ENCODE data around the gene SLC37A2. TPM values are rescaled to one million over a fixed set of nuclear protein-coding genes. Genes with fewer than 3 reads are reported as not detected.

The SLC37A2 gene
- total RNA-seq, 1 experiment from 2014 or later: not detected

DNA sequence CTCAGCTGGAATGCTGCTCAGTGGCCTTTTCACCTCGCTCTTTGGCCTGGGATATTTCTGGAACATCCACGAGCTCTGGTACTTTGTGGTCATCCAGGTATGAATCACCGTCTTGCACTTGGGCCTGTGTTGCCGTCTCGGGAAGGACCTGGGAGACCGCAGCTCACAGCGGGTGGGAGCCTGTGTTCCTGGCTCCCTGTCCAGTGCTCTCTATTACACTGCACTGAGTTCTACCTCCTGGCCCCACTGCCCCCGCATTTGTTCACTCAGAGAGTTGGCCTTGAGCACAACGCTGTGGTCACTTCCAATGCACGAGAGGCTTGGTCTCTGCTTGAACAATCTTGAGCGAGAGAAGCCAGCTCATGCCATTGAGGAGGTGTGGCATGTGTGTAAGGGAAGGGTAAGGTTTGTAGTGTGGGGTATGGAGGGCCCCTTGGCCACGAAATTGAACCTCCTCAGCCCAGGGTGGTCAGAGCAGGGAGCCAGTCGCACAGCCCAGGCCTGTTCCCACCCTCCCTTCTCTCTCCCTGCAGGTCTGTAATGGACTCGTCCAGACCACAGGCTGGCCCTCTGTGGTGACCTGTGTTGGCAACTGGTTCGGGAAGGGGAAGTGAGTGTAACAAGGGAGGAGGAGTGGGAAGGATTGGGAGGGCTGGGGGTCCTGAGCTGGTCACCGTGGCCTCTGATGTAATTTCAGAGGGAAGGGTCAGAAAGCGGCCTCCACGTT lies 16.2 kb downstream of the SLC37A2 start:
- CTCF ChIA-PET: no interaction called here
- POLR2A ChIA-PET (ENCODE audit: low non-redundant PET): no interaction called here
- Histone ChIP-seq H3K36me3 (ENCODE audit: insufficient read depth, low read length, poor library complexity, severe bottlenecking) (no peaks in the 10 kb centered on the region), H3K4me3 (ENCODE audit: low read depth, low read length, poor library complexity, severe bottlenecking) (no peak overlapping the region), H3K4me1 (ENCODE audit: insufficient read depth, low read length, poor library complexity, severe bottlenecking) (no peaks in the 10 kb centered on the region), H3K27ac (ENCODE audit: low read depth, low read length, poor library complexity, severe bottlenecking) (no peak overlapping the region), H3K27me3 (replicated peaks; ENCODE audit: insufficient read depth, low read depth, low read length, poor library complexity) (no peaks in the 10 kb centered on the region), H3K9me3 (ENCODE audit: low read depth, low read length, poor library complexity, severe bottlenecking) (no peaks in the 10 kb centered on the region)
- no peak for DNase-seq (ENCODE audit: low spot score)
- no TSS peak for BruUV-seq (replicated peaks)
- TF ChIP-seq EZH2 (IDR thresholded peaks at IDR 0.05; ENCODE audit: borderline replicate concordance, low read depth, low read length, poor library complexity, severe bottlenecking) (no peak), CTCF (conservative IDR thresholded peaks at IDR 0.05; ENCODE audit: low read depth, low read length) (no peak)
- intact Hi-C loops (cut with micrococcal nuclease; ENCODE audit: unreplicated experiment): no loop called here

GRCh38 chr11:125079878-125080530 lies 16.9 kb downstream of the SLC37A2 start:
- no peak overlapping the region for H3K27ac ChIP-seq (ENCODE audit: low read depth, low read length, poor library complexity, severe bottlenecking)
- H3K27me3 ChIP-seq (replicated peaks; ENCODE audit: insufficient read depth, low read depth, low read length, poor library complexity): no peaks in the 10 kb centered on the region
- H3K4me3 ChIP-seq (ENCODE audit: low read depth, low read length, poor library complexity, severe bottlenecking): no peak overlapping the region
- intact Hi-C loops (cut with micrococcal nuclease; ENCODE audit: unreplicated experiment): no loop called here
- H3K9me3 ChIP-seq (ENCODE audit: low read depth, low read length, poor library complexity, severe bottlenecking): no peaks in the 10 kb centered on the region
- no TSS peak for BruUV-seq (replicated peaks)
- no peaks in the 10 kb centered on the region for H3K36me3 ChIP-seq (ENCODE audit: insufficient read depth, low read length, poor library complexity, severe bottlenecking)
- H3K4me1 ChIP-seq (ENCODE audit: insufficient read depth, low read length, poor library complexity, severe bottlenecking): no peaks in the 10 kb centered on the region
- ChIA-PET CTCF (no interaction called here), POLR2A (ENCODE audit: low non-redundant PET) (no interaction called here)
- DNase-seq (ENCODE audit: low spot score): no peak
- TF ChIP-seq EZH2 (IDR thresholded peaks at IDR 0.05; ENCODE audit: borderline replicate concordance, low read depth, low read length, poor library complexity, severe bottlenecking) (no peak), CTCF (conservative IDR thresholded peaks at IDR 0.05; ENCODE audit: low read depth, low read length) (no peak)

DNA sequence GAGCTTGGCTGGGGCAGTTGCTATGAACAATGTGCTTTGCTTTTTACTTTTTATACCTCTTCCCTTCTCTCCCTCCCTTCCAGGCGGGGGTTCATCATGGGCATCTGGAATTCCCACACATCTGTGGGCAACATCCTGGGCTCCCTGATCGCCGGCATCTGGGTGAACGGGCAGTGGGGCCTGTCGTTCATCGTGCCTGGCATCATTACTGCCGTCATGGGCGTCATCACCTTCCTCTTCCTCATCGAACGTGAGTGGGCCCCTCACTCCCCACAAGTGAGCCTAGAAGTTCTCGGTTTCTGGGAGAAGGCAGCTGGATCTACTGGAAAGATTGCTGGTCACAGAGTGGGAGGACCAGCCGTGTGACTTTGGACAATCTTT lies 17.4 kb downstream of the SLC37A2 start:
- CTCF ChIA-PET: no interaction called here
- no peak overlapping the region for H3K27ac ChIP-seq (ENCODE audit: low read depth, low read length, poor library complexity, severe bottlenecking)

More for the DNA sequence above, 17.4 kb downstream of the SLC37A2 start:
- Histone ChIP-seq H3K36me3 (ENCODE audit: insufficient read depth, low read length, poor library complexity, severe bottlenecking) (no peaks in the 10 kb centered on the region), H3K9me3 (ENCODE audit: low read depth, low read length, poor library complexity, severe bottlenecking) (no peaks in the 10 kb centered on the region), H3K4me1 (ENCODE audit: insufficient read depth, low read length, poor library complexity, severe bottlenecking) (no peaks in the 10 kb centered on the region), H3K4me3 (ENCODE audit: low read depth, low read length, poor library complexity, severe bottlenecking) (no peak overlapping the region), H3K27me3 (replicated peaks; ENCODE audit: insufficient read depth, low read depth, low read length, poor library complexity) (no peaks in the 10 kb centered on the region)
- intact Hi-C loops (cut with micrococcal nuclease; ENCODE audit: unreplicated experiment): no loop called here
- TF ChIP-seq CTCF (conservative IDR thresholded peaks at IDR 0.05; ENCODE audit: low read depth, low read length): no peak
- no peak for TF ChIP-seq EZH2 (IDR thresholded peaks at IDR 0.05; ENCODE audit: borderline replicate concordance, low read depth, low read length, poor library complexity, severe bottlenecking)
- no peak for DNase-seq (ENCODE audit: low spot score)
- BruUV-seq (replicated peaks): no TSS peak
- POLR2A ChIA-PET (ENCODE audit: low non-redundant PET): no interaction called here

All from A673 (cell line).